ENCODE measurements around the gene LOC101059915.
"Not testable (repeated sequence)": the region's sequence is repeated elsewhere in the genome, so short reads cannot be mapped to it uniquely, and the experiment has no call there.

LOC101059915 gene

GRCh38 chrX:71640002-71640401 lies 27.3 kb upstream of the LOC101059915 start:
- DNase-seq: no peak
- no peaks in the 10 kb centered on the region for H3K27me3 ChIP-seq (ENCODE audit: low read depth)

GRCh38 chrX:71644406-71644805 lies 22.9 kb upstream of the LOC101059915 start:
- H3K27ac ChIP-seq; H3K36me3 ChIP-seq; H3K9me3 ChIP-seq; intact Hi-C loops (cut with DNase I); H3K27me3 ChIP-seq (ENCODE audit: low read depth); ATAC-seq; H3K4me3 ChIP-seq; H3K4me1 ChIP-seq; DNase-seq: not testable (repeated sequence)

More at GRCh38 chrX:71640002-71640401, 27.3 kb upstream of the LOC101059915 start:
- no peaks in the 10 kb centered on the region for H3K4me1 ChIP-seq
- intact Hi-C loops (cut with DNase I): no loop called here
- H3K9me3 ChIP-seq: no peaks in the 10 kb centered on the region
- no peaks in the 10 kb centered on the region for H3K36me3 ChIP-seq
- no peak for ATAC-seq
- no peak overlapping the region for H3K4me3 ChIP-seq
- no peak for TF ChIP-seq CTCF (IDR thresholded peaks at IDR 0.05)
- no peak overlapping the region for H3K27ac ChIP-seq

GRCh38 chrX:71650333-71650969 lies 16.9 kb upstream of the LOC101059915 start:
- Histone ChIP-seq H3K4me3 (no peak overlapping the region), H3K27me3 (ENCODE audit: low read depth) (no peaks in the 10 kb centered on the region), H3K9me3 (no peaks in the 10 kb centered on the region), H3K4me1 (no peaks in the 10 kb centered on the region), H3K36me3 (no peaks in the 10 kb centered on the region), H3K27ac (no peak overlapping the region)
- ATAC-seq: peak; percentile 70 to 85
- DNase-seq: no peak
- TF ChIP-seq CTCF (IDR thresholded peaks at IDR 0.05): peak; percentile 19
- intact Hi-C loops (cut with DNase I): no loop called here

- no peak overlapping the region for H3K4me3 ChIP-seq
- H3K36me3 ChIP-seq: no peaks in the 10 kb centered on the region
- TF ChIP-seq CTCF (IDR thresholded peaks at IDR 0.05): peak; percentile 43
- intact Hi-C loops (cut with DNase I): no loop called here
- DNase-seq (no peak), ATAC-seq (peak; percentile 62 to 67)
- no peak overlapping the region for H3K27ac ChIP-seq
- H3K4me1 ChIP-seq: no peaks in the 10 kb centered on the region
- H3K9me3 ChIP-seq: no peaks in the 10 kb centered on the region
- H3K27me3 ChIP-seq (ENCODE audit: low read depth): no peaks in the 10 kb centered on the region
Observed at GRCh38 chrX:71652405-71652804, 14.9 kb upstream of the LOC101059915 start.

GRCh38 chrX:71653344-71653743 lies 14.0 kb upstream of the LOC101059915 start:
- ATAC-seq (no peak), DNase-seq (no peak)
- H3K27ac ChIP-seq: no peak overlapping the region
- intact Hi-C loops (cut with DNase I): no loop called here
- H3K4me3 ChIP-seq: no peak overlapping the region
- no peaks in the 10 kb centered on the region for H3K4me1 ChIP-seq
- no peaks in the 10 kb centered on the region for H3K36me3 ChIP-seq
- no peak for TF ChIP-seq CTCF (IDR thresholded peaks at IDR 0.05)
- no peaks in the 10 kb centered on the region for H3K9me3 ChIP-seq
- no peaks in the 10 kb centered on the region for H3K27me3 ChIP-seq (ENCODE audit: low read depth)

- no peaks in the 10 kb centered on the region for H3K27me3 ChIP-seq (ENCODE audit: low read depth)
- H3K36me3 ChIP-seq: no peaks in the 10 kb centered on the region
- DNase-seq: no peak
- H3K4me3 ChIP-seq: no peak overlapping the region
- no peak overlapping the region for H3K27ac ChIP-seq
- no peaks in the 10 kb centered on the region for H3K9me3 ChIP-seq
- no peak for ATAC-seq
- intact Hi-C loops (cut with DNase I): no loop called here
- no peaks in the 10 kb centered on the region for H3K4me1 ChIP-seq
- TF ChIP-seq CTCF (IDR thresholded peaks at IDR 0.05): no peak
Observed at GRCh38 chrX:71657267-71657666, 10.1 kb upstream of the LOC101059915 start.

Data from lower lobe of right lung (tissue), 2 donors.